Mesothelial cell of epicardium (in vitro differentiated cells): ENCODE data around the gene ZNF664. TPM values are rescaled to one million over a fixed set of nuclear protein-coding genes. Genes with fewer than 3 reads are reported as not detected.

Experiments used
- DNase-seq, 2 experiments: peaks; one replicate each; pipeline ENCODE4 v3.0.0; 2021; ENCODE audit warnings: low spot score in 2 of 2; ENCODE audit not compliant: unreplicated experiment in 2 of 2
- H3K27ac Mint-ChIP-seq: 2 replicates; pipeline ENCODE4 v1.8.0; 2021; ENCODE audit warnings: mixed read lengths
- H3K27me3 Mint-ChIP-seq: 2 replicates; pipeline ENCODE4 v1.8.0; 2021; ENCODE audit warnings: low read depth, mixed read lengths
- H3K36me3 Mint-ChIP-seq: 2 replicates; pipeline ENCODE4 v1.8.0; 2021; ENCODE audit warnings: mixed read lengths
- H3K4me1 Mint-ChIP-seq: 2 replicates; pipeline ENCODE4 v1.8.0; 2021; ENCODE audit warnings: mixed read lengths
- H3K4me3 Mint-ChIP-seq: 2 replicates; pipeline ENCODE4 v1.8.0; 2021; ENCODE audit warnings: mild to moderate bottlenecking, moderate library complexity, mixed read lengths
- H3K9me3 Mint-ChIP-seq: 2 replicates; pipeline ENCODE4 v1.8.0; 2021; ENCODE audit warnings: mixed read lengths
- total RNA-seq: library from RNA; stranded (reverse); gene quantifications from 3 replicates; pipeline ENCODE4 v1.2.1, GENCODE V29; 2021
- TF ChIP-seq, protein P1 (sequence below): fragments of 200-600 bp; sonication (generic); IDR thresholded peaks from one replicate; pipeline ENCODE4 v1.5.0; 2021; ENCODE audit warnings: antibody characterized with exemption; ENCODE audit not compliant: unreplicated experiment

ZNF664 gene
- total RNA-seq, 1 donor from 2014 or later, result 112 TPM

- TF ChIP-seq, protein P1, sequence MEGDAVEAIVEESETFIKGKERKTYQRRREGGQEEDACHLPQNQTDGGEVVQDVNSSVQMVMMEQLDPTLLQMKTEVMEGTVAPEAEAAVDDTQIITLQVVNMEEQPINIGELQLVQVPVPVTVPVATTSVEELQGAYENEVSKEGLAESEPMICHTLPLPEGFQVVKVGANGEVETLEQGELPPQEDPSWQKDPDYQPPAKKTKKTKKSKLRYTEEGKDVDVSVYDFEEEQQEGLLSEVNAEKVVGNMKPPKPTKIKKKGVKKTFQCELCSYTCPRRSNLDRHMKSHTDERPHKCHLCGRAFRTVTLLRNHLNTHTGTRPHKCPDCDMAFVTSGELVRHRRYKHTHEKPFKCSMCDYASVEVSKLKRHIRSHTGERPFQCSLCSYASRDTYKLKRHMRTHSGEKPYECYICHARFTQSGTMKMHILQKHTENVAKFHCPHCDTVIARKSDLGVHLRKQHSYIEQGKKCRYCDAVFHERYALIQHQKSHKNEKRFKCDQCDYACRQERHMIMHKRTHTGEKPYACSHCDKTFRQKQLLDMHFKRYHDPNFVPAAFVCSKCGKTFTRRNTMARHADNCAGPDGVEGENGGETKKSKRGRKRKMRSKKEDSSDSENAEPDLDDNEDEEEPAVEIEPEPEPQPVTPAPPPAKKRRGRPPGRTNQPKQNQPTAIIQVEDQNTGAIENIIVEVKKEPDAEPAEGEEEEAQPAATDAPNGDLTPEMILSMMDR, result no peak
- Mint-ChIP-seq H3K9me3 (no peaks in the 10 kb centered on the region), H3K27ac (no peak overlapping the region), H3K36me3 (peaks cover 41% of the 10 kb centered on the region), H3K4me3 (no peak overlapping the region), H3K27me3 (no peaks in the 10 kb centered on the region), H3K4me1 (peaks cover 14% of the 10 kb centered on the region)
- DNase-seq, result no peak
Observed at GRCh38 chr12:123939716-123940626, 33.0 kb upstream of the ZNF664 start.

DNA sequence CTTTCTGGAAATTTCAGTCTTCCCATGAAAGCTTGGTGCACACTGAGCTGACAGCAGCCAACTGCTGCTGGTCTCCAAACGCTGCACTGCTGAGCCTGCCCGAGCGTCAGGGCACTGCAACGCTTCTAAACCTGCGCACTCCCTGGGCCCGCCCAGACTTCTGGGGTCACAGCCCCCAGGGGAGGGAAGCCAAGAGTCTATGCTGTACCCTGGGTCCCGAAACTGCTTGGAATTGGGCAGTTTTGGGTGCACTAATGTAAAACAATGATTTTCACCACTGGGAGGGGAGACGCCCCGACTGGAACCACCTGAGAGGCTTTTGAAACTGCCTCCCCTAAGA is 32.4 kb upstream of the ZNF664 start:
- H3K36me3 Mint-ChIP-seq, result peaks cover 38% of the 10 kb centered on the region
- H3K4me3 Mint-ChIP-seq, result no peak overlapping the region
- no peak for DNase-seq
- H3K27ac Mint-ChIP-seq, result no peak overlapping the region
- no peaks in the 10 kb centered on the region for H3K9me3 Mint-ChIP-seq
- peaks cover 14% of the 10 kb centered on the region for H3K4me1 Mint-ChIP-seq
- no peaks in the 10 kb centered on the region for H3K27me3 Mint-ChIP-seq
- TF ChIP-seq, protein P1, result no peak

DNA sequence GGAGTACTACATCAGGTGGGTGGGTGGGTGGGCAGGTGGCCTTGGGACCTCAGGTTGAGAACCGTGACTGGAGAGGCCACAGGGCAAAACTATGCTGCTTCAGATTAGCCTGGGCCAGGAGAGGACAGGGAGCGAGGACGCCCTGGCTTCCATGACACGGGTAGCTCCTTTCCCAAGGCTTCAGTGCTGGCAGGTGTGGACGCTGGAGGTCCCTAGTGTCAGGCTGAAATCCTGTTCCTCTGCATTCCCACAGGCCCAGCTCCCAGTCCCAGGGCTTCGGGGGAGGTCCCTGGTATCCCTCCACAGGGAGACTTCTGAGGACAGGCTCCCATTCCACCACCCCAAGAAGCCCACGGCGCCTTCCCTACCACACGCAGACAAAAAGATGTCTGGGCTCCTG is 32.0 kb upstream of the ZNF664 start:
- Mint-ChIP-seq H3K4me3 (no peak overlapping the region), H3K27me3 (no peaks in the 10 kb centered on the region), H3K36me3 (peaks cover 40% of the 10 kb centered on the region), H3K9me3 (no peaks in the 10 kb centered on the region), H3K4me1 (peaks cover 14% of the 10 kb centered on the region), H3K27ac (no peak overlapping the region)
- TF ChIP-seq, protein P1, result no peak
- DNase-seq, result no peak

DNA sequence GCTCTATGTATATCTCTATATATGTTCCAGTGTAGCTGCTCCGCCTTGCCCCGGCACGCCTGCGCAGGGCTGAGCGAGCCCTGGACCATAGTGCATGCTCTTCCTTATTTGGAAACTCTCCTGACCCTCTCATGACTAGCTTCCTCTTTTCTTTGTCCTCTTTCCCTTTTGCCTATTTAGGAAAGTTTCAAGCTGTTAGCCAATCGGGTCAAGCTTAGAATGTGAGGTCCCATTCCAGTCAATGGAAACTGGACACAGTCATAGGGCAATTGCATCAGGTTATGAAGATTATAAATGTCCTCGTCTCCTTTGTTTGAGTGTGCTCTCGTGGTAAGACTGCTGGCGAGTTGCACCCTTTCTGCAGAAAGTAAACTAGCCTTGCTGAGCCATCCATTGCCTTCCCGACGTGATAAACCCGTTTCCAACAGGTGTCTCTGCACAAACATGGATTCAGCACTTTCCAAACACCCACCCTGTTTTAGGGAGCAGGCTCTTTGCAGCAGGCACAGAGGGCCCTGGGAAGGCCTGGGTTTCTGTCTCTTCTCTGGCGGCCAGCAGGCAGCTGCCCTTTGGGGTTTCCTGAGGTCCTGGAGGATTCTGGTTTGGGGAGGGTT is 31.3 kb upstream of the ZNF664 start:
- H3K4me3 Mint-ChIP-seq, result no peak overlapping the region
- H3K9me3 Mint-ChIP-seq, result no peaks in the 10 kb centered on the region
- H3K27ac Mint-ChIP-seq, result no peak overlapping the region
- H3K27me3 Mint-ChIP-seq, result no peaks in the 10 kb centered on the region
- TF ChIP-seq, protein P1, result no peak
- no peak for DNase-seq
- H3K4me1 Mint-ChIP-seq, result peaks cover 14% of the 10 kb centered on the region
- H3K36me3 Mint-ChIP-seq, result peaks cover 38% of the 10 kb centered on the region

DNA sequence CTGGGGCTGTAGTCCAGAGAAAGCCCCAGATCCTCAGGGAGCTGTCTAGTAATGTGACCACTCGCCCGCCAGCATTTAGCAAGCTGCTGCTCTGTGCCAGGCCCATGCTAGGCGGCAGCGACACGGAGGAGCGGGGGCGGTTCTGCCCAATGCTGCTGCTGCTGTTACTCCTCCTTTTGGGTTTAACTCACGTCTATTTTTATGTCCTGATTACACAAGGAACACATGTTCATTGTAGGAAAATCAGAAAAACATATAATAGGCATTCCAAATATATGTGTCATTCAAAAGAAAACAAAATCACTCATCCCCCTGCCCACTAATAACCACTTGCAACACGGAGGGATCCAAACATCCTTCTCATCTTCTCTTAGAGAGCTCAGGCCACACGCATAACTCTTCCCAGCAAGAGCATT is 30.8 kb upstream of the ZNF664 start:
- Mint-ChIP-seq H3K36me3 (peaks cover 37% of the 10 kb centered on the region), H3K27ac (no peak overlapping the region), H3K4me3 (no peak overlapping the region), H3K4me1 (peaks cover 14% of the 10 kb centered on the region), H3K27me3 (no peaks in the 10 kb centered on the region), H3K9me3 (no peaks in the 10 kb centered on the region)
- TF ChIP-seq, protein P1, result no peak
- no peak for DNase-seq
